Urinary bladder (tissue), 4 donors: ENCODE measurements around the gene S1PR2. TPM values are rescaled to one million over a fixed set of nuclear protein-coding genes. Genes with fewer than 3 reads are reported as not detected.

ENCODE experiments used
- DNase-seq: peaks from one replicate; pipeline ENCODE4 v3.0.0-alpha.2; 2015; ENCODE audit errors: extremely low spot score
- H3K27ac ChIP-seq: one replicate; pipeline ENCODE4 v1.5.1; 2013; ENCODE audit warnings: low read depth, mild to moderate bottlenecking, moderate library complexity
- H3K36me3 ChIP-seq: one replicate; pipeline ENCODE4 v1.6.1; 2013; ENCODE audit warnings: mild to moderate bottlenecking, moderate library complexity; ENCODE audit not compliant: insufficient read depth
- H3K4me1 ChIP-seq: one replicate; pipeline ENCODE4 v1.6.1; 2013; ENCODE audit warnings: mild to moderate bottlenecking, moderate library complexity; ENCODE audit not compliant: insufficient read depth
- H3K4me3 ChIP-seq: one replicate; pipeline ENCODE4 v1.5.1; 2013; ENCODE audit warnings: low read depth, low read length
- WGBS: extraction: QIAGEN DNeasy Blood & Tissue Kit; methylation state at CpG from one replicate; pipeline ENCODE4 v1.1.7; 2013; 5-methylcytosine and 5-hydroxymethylcytosine counted together
- polyA plus RNA-seq: library from polyadenylated mRNA; stranded (reverse); fragments of 200-250 nt; gene quantifications from one replicate; pipeline ENCODE4 v1.2.3, GENCODE V29; 2013
- total RNA-seq: library from RNA; depleted of rRNA; stranded (reverse); fragments of >200 nt; gene quantifications from one replicate; pipeline ENCODE4 v1.2.3, GENCODE V29; 2014
- donor health status: healthy with polysubstance abuse.
- donor health status: healthy.

Gene S1PR2, protein sequence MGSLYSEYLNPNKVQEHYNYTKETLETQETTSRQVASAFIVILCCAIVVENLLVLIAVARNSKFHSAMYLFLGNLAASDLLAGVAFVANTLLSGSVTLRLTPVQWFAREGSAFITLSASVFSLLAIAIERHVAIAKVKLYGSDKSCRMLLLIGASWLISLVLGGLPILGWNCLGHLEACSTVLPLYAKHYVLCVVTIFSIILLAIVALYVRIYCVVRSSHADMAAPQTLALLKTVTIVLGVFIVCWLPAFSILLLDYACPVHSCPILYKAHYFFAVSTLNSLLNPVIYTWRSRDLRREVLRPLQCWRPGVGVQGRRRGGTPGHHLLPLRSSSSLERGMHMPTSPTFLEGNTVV
- total RNA-seq (26.4 TPM), polyA plus RNA-seq (11.5 TPM)

DNA sequence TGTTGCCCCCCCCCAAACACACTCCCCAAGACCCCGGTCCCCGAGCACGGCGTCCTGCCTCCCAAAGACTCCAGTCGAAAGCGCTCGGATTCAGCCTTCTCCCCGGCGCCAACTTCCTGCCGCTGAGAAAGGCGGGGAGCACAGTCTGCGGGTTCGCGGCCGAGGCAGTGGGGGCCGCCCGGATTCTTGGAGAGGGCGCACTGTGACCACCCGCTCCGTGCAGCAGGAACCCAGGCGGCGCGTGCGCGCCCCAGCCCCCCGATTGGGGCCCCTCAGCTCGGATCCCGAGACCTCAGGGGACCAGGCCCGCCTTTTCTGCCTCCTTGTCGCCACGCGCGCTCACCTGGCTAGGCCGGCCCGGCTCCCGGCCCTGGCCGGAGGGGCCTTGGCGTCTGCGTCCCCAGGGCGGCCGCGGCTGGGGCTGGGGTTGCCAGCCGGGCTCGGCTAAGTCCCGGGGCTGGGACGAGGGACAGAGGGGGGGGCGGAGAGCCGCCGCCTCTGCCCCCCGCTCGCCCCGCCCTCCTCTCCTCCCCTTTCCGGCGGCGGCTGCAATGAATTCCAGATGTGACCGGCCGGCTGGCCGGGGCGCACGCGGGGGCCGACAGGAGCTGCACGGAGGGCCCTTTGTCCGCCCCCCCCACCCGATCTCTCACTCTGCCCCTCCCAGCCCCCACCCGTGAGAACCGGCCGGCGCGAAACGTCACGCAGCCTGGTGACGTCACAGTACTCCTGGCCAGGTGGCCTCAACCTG, at the start of gene S1PR2:
Gene S1PR2, minus strand, starts transcription at position 471 of the 751 bp plus-strand sequence. CDS start 6,426 bp downstream, outside the sequence.
- DNase-seq: no peak
- Histone ChIP-seq H3K27ac (peak within 1 kb of the TSS; percentile 92), H3K4me3 (peak within 1 kb of the TSS; percentile 98), H3K36me3 (no peaks in the 10 kb centered on the region), H3K4me1 (no peaks in the 10 kb centered on the region)
- WGBS: under 1% methylated on average over 73 of the region's 73 CpGs

- WGBS: 86% methylated on average over 5 of the region's 5 CpGs
- no peaks in the 10 kb centered on the region for H3K4me1 ChIP-seq
- H3K27ac ChIP-seq: no peak overlapping the region
- H3K4me3 ChIP-seq: no peak overlapping the region
- H3K36me3 ChIP-seq: peaks cover 2% of the 10 kb centered on the region
- DNase-seq: no peak
Measured at GRCh38 chr19:10279737-10280442, 48.8 kb upstream of the S1PR2 start.

DNA sequence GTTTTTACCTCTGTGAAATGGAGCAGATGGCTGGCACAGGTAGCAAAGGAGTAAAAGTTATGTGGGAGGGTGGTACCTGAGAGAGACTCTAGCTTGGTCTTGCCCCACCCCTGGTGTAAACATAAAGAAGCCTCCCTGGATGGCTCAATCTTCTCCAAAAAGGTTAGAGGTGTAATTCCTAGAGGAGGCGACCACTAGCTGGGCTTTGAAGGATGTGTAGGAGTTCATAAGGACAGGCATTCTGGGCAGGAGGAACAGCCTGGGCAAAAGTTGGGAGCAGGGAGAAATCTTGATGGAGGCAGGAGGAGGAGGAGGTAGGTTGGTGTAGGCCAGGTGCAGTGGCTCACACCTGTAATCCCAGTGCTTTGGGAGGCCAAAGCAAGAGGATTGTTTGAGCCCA, 47.8 kb upstream of the S1PR2 start:
- H3K4me3 ChIP-seq: no peak overlapping the region
- H3K27ac ChIP-seq: no peak overlapping the region
- DNase-seq: no peak
- H3K4me1 ChIP-seq: no peaks in the 10 kb centered on the region
- WGBS: 94% methylated on average over 1 of the region's 1 CpG
- H3K36me3 ChIP-seq: peaks cover 2% of the 10 kb centered on the region

GRCh38 chr19:10277795-10278589, 46.9 kb upstream of the S1PR2 start:
- Histone ChIP-seq H3K36me3 (peaks cover 2% of the 10 kb centered on the region), H3K4me1 (no peaks in the 10 kb centered on the region), H3K27ac (no peak overlapping the region), H3K4me3 (no peak overlapping the region)
- WGBS: 89% methylated on average over 9 of the region's 9 CpGs
- no peak for DNase-seq

GRCh38 chr19:10274589-10274988, 43.5 kb upstream of the S1PR2 start:
- WGBS: 87% methylated on average over 10 of the region's 10 CpGs

GRCh38 chr19:10271543-10272086, 40.5 kb upstream of the S1PR2 start:
- no peak for DNase-seq
- no peaks in the 10 kb centered on the region for H3K4me1 ChIP-seq
- H3K27ac ChIP-seq: peak overlapping the region; percentile 63
- H3K36me3 ChIP-seq: peaks cover 2% of the 10 kb centered on the region
- WGBS: 31% methylated on average over 12 of the region's 12 CpGs
- H3K4me3 ChIP-seq: peak overlapping the region; percentile 36

More at GRCh38 chr19:10274589-10274988, 43.5 kb upstream of the S1PR2 start:
- Histone ChIP-seq H3K36me3 (peaks cover 2% of the 10 kb centered on the region), H3K27ac (no peak overlapping the region), H3K4me1 (no peaks in the 10 kb centered on the region), H3K4me3 (no peak overlapping the region)
- no peak for DNase-seq

- H3K27ac ChIP-seq: peak within 1 kb of the TSS; percentile 63
- H3K4me3 ChIP-seq: peak within 1 kb of the TSS; percentile 36
- 4% methylated on average over 51 of the region's 51 CpGs for WGBS
- peaks cover 2% of the 10 kb centered on the region for H3K36me3 ChIP-seq
- DNase-seq: no peak
- H3K4me1 ChIP-seq: no peaks in the 10 kb centered on the region
Measured at GRCh38 chr19:10270616-10271394, 39.7 kb upstream of the S1PR2 start, which contains the start of gene ICAM1. TSS of gene ICAM1 (plus strand) at chr19:10271120. CDS start at chr19:10271160, 40 bp downstream.

DNA sequence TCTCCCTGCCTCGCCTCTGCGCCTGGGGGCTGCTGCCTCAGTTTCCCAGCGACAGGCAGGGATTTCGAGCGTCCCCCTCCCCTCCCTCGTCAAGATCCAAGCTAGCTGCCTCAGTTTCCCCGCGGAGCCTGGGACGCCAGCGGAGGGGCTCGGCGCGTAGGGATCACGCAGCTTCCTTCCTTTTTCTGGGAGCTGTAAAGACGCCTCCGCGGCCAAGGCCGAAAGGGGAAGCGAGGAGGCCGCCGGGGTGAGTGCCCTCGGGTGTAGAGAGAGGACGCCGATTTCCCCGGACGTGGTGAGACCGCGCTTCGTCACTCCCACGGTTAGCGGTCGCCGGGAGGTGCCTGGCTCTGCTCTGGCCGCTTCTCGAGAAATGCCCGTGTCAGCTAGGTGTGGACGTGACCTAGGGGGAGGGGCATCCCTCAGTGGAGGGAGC, 39.1 kb upstream of the S1PR2 start:
- Histone ChIP-seq H3K27ac (peak overlapping the region; percentile 63), H3K36me3 (peaks cover 2% of the 10 kb centered on the region), H3K4me1 (no peaks in the 10 kb centered on the region), H3K4me3 (peak overlapping the region; percentile 36)
- no peak for DNase-seq
- WGBS: 3% methylated on average over 37 of the region's 37 CpGs

DNA sequence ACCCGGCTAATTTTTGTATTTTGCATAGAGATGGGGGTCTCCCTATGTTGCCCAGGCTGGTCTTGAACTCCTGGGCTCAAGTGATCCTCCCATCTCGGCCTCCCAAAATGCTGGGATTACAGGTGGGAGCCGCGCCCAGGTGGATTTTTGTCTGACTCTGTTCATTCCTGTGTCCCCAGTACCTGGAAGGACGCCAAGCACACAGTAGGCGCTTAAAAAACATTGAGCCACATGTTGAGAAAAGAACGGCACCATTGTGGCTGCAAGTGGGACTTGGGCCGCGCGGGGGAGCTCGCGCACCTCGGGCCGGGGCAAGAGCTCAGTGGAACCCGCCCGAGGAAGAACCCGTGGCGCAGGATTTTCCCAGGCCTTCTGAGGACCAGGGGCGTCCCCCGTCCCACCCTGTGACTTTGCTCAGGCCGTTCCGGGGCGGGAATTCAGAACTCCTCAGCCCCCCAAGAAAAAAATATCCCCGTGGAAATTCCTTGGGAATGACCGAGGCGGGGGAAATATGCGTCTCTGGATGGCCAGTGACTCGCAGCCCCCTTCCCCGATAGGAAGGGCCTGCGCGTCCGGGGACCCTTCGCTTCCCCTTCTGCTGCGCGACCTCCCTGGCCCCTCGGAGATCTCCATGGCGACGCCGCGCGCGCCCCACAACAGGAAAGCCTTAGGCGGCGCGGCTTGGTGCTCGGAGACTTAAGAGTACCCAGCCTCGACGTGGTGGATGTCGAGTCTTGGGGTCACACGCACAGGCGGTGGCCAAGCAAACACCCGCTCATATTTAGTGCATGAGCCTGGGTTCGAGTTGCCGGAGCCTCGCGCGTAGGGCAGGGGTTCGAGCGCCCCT, 38.4 kb upstream of the S1PR2 start:
- WGBS: 5% methylated on average over 59 of the region's 59 CpGs

DNA sequence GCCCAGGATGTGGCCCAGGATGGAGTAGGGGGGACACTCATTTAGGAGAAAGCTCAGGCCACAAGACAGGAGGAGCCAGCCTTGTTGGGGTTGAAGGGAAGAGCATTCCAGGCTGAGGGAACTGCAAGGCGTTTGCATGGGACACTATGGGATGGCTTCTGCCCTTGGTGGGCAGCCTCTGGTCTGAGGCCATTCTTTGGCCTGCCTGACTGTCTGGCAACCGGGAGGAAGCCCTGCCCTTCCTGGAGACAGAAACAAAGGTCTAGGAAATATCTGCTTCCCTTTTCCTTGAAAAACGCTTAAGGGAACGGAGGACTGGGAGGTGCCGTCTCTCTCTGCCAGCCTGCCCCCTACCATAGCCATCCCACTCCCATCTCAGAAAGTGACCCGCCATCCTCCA, 36.9 kb upstream of the S1PR2 start:
- WGBS: 64% methylated on average over 6 of the region's 6 CpGs
- no peaks in the 10 kb centered on the region for H3K36me3 ChIP-seq
- no peak overlapping the region for H3K27ac ChIP-seq
- DNase-seq: no peak
- no peaks in the 10 kb centered on the region for H3K4me1 ChIP-seq
- no peak overlapping the region for H3K4me3 ChIP-seq

More for the DNA sequence above, 38.4 kb upstream of the S1PR2 start:
- Histone ChIP-seq H3K4me1 (no peaks in the 10 kb centered on the region), H3K36me3 (no peaks in the 10 kb centered on the region), H3K4me3 (peak overlapping the region; percentile 36), H3K27ac (no peak overlapping the region)
- DNase-seq: no peak

GRCh38 chr19:10266706-10267105, 35.6 kb upstream of the S1PR2 start:
- Histone ChIP-seq H3K4me3 (no peak overlapping the region), H3K27ac (no peak overlapping the region), H3K36me3 (no peaks in the 10 kb centered on the region), H3K4me1 (no peaks in the 10 kb centered on the region)
- no peak for DNase-seq
- 86% methylated on average over 7 of the region's 7 CpGs for WGBS
